GM12892 (cell line): ENCODE measurements around the gene KIF3C.

Source experiments
- POLR2A ChIP-seq: IDR thresholded peaks from 2 replicates; pipeline ENCODE4 v1.6.1; 2011; ENCODE audit warnings: low read depth, low read length, control low read depth
- POLR2AphosphoS5 ChIP-seq: IDR thresholded peaks from 2 replicates; pipeline ENCODE4 v1.6.1; 2011; ENCODE audit warnings: low read depth, low read length, control low read depth
- TAF1 ChIP-seq: IDR thresholded peaks from 2 replicates; pipeline ENCODE4 v1.6.1; 2011; ENCODE audit warnings: low read depth, mild to moderate bottlenecking, control low read depth, low read length, borderline replicate concordance

DNA sequence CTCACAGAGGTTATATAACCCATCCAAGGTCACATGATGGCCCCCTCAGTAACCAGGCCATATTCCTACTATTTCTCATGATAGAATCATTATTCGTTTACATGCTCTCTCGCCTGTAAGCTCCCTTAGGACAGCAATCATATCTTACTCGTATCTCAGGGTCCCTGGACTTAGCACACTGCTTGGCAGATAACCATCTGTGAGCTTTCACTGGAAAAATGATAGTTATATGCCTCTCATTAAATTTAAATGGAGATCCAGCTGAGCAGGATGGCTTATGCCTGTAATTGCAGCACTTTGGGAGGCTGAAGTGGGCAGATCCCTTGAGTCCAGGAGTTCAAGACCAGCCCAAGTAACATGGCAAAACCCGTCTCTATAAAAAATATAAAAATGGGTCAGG lies 21.9 kb downstream of the KIF3C start:
- TF ChIP-seq POLR2AphosphoS5 (no peak), TAF1 (no peak), POLR2A (no peak)
